Measurements from ENCODE around the gene UGGT2.
"Not testable (repeated sequence)": the region's sequence is repeated elsewhere in the genome, so short reads cannot be mapped to it uniquely, and the experiment has no call there.

UGGT2 gene

DNA sequence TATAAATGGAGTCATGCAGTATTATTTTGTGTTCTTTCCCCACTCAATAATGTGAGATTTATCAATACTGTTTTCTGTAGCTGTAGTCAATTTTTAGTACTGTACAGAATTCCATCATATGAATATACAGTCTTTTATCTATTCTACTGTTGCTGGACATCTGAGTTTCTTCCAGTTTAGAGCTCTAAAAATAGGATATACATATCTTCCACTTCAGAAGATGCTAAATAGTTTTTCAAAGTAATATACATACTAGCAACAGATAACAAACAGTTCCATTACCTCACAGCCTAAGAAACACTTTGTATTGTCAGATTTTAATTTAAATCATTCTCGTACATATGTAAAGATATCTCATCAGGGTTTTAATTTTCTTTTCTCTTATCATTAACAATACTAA lies 149.6 kb downstream of the UGGT2 start:
- no peak for DNase-seq (ENCODE audit: low read depth in 2 of 2)

DNA sequence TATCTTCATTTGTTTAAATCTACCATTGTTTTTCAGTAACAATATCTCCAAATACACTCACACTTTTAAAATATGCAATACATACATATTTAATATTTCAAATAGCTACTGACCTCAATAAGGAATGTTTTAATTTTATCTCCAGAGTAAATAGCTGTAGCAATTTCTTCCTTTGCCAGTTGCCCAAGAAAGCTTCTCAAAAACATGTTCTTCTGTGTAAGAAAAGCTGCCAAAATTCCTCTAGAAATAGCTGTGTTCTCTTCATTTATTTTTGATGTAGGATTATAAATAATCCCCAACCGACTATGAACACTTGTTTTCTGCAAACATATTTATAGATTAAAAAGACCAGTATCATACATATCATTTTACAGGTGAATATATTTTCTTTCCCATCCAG lies 150.5 kb downstream of the UGGT2 start:
- DNase-seq (ENCODE audit: low read depth in 2 of 2), result no peak

DNA sequence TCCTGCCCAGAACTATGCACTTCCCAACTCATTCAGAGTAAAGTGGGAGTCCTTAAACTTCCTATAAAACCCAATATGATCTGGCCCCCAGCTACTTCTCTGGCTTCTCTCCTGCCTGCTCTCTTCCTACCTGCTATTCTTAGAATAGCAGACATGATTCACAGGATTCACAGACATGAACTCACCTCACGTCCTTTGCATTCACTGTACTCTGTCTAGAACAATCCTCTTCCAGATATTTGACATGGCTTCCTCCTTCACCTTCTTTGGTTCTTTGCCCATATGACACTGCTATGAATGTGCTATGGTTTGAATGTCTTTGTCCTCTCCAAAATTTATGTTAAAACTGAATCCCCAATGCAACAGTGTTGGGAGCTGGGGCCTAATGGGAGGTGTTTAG lies 154.9 kb downstream of the UGGT2 start:
- no peak for DNase-seq (ENCODE audit: low read depth in 2 of 2)

DNA sequence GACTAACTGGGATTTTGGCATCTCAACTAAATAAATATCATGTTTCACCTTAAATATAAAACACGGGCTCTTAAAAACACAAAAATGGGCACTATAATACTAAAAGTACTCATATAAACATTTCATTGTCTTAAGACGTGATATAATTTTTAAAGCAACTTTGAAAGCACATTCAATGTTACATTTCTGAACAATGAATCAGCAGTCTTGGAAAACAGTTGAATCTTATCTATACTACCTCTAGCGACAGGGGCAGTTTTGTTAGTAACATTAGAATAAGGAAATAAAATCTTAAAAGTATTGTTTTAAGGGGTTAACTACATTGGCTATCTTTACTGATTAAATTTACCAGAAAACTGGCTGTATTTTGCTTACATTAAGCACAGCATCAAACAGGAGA lies 156.9 kb downstream of the UGGT2 start:
- no peak for DNase-seq (ENCODE audit: low read depth in 2 of 2)

DNA sequence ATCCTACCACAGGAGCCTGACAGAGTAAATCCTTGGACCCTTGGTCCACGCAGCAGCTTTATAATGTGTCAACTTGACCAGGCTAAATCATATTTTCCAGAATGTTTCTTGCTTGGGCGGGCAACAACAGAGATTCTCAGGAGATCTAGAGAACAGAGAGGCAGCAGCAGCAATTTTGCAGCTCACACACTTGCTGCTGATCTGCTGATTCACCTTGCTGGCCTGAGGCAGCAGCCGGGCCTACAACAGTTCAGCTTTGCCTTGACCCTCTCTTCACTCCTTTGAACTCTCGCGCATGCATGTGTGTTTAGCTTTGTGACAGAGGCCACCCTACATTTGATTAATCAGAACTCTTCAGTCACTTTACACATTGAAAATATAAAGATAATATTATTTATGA lies 159.3 kb downstream of the UGGT2 start:
- no peak for DNase-seq (ENCODE audit: low read depth in 2 of 2)

DNA sequence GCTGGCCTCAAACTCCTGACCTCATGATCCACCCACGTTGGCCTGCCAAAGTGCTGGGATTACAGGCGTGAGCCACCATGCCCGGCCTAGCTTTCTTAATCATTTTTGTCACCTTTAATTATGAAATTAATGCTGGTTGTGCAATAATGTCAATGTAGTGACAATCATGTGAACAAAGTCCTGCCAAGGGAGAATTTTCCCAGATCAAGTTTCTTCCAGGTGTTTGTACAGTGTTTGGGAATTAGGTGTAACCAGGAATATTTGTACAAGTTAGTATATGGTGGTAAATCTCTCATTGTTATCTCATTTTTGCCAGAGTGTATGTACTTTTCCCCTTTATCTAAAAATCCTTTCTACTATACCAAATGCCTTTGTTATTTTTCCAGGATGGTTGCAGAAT lies 171.1 kb downstream of the UGGT2 start:
- no peak for DNase-seq (ENCODE audit: low read depth in 2 of 2)

DNA sequence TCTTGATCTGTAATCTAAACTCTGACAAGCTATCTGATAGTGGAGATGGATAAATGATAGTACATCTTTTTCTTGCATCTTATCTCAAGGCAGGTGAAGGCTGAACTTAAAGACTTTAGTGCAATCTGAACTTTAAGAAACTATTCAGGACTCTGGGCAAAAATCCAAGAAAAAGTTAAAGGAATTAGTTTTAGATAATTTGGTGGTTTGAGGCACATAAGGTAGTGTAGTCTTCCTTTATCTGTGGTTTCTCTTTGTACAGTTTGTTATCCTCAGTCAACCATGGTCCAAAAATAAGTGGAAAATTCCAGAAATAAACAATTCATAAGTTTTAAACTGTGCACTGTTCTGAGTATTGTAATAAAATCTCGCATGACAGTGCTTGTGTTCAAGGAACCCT lies 172.9 kb downstream of the UGGT2 start:
- no peak for DNase-seq (ENCODE audit: low read depth in 2 of 2)

DNA sequence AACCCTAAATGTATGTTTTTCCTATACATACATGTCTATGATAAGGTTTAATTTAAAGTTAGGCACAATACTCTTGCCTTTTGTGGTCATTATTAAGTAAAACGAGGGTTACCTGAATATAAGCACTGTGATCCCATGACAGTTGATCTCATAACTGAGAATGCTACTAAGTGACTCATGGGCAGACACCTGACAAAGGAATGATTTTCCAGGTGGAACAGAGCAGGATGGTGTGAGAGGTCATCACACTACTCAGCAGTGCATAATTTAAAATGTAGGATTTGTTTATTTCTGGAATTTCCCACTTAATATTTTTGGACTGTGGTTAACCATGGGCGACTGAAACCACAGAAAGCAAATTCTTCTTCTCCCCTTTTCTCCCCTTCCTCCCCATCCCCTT lies 178.9 kb downstream of the UGGT2 start:
- DNase-seq (ENCODE audit: low read depth in 2 of 2), result no peak

DNA sequence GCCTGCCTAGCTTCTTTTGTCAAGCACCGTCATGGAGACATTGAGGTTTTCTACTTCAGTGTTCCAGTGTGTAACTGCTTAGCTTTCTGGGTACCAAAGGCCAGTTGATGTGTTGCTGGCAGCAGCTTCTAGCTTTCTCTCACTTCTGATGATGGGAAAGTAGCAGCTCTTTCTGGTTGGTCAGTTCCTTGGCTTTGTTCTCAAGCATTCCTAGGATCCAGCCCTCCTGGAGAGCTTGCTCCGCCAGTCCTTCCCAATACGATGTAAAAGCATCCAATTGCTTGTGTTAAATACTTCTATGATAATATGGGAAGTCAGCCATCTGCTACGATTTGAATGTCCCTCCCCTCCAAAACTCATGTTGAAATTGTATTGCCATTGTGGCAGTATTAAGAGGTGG lies 182.8 kb downstream of the UGGT2 start:
- DNase-seq (ENCODE audit: low read depth in 2 of 2), result no peak

DNA sequence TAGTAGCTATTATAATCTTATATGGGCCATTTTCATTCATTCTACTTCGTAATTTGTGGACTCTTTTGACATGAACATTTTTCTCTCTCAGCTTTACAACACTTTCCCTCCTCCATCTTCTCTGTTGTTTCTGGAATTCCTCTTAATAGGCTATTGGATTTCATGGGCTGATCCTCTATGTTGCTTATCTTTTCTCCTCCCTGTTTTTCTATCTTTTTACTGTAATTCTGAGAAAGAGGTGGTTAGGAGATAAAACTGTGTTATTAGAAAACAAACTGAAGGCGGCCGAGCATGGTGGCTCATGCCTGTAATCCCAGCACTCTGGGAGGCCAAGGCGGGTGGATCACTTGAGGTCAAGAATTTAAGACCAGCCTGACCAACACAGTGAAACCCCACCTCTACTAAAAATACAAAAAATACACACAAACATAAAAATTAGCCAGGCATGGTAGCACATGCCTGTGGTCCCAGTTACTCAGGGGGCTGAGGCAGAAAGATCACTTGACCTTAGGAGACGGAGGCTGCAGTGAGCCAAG lies 188.1 kb downstream of the UGGT2 start:
- no peak for DNase-seq (ENCODE audit: low read depth in 2 of 2)

DNA sequence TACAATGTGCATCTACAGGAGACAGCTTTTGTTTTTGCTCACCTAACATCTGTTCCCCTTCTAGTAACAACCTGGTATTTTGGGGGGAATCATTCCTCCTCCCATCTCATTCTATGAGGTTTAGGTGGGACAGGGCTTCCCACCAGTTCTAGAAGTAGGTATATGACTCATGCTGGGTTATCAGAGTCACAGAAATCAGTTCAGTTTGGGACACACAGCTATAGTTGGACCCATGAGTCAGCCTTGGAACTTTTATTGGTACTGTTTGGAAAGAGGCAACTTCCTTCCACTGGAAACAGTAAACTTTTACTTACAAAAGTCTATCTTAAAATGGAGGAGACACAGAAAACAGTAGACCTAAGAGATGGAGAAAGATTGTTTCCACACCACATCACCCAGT lies 190.8 kb downstream of the UGGT2 start:
- no peak for DNase-seq (ENCODE audit: low read depth in 2 of 2)

DNA sequence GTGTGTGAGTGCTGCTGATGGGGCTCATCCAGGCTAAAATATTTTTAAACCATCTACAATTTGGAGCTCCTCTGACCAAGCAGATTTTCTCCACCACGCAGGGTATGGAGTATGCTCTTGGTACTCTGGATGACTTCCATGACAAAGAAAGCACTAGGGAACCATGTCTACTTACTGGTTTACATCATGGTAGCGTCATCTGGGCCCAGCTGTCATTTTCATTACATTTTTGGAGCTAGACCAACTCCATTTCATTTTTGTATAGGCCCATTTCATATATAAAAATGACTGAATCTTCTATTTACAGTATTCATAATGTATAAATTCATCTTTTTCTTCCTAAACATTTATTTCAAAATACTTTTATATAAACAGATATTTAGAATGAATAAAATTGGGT lies 191.9 kb downstream of the UGGT2 start:
- no peak for DNase-seq (ENCODE audit: low read depth in 2 of 2)

DNA sequence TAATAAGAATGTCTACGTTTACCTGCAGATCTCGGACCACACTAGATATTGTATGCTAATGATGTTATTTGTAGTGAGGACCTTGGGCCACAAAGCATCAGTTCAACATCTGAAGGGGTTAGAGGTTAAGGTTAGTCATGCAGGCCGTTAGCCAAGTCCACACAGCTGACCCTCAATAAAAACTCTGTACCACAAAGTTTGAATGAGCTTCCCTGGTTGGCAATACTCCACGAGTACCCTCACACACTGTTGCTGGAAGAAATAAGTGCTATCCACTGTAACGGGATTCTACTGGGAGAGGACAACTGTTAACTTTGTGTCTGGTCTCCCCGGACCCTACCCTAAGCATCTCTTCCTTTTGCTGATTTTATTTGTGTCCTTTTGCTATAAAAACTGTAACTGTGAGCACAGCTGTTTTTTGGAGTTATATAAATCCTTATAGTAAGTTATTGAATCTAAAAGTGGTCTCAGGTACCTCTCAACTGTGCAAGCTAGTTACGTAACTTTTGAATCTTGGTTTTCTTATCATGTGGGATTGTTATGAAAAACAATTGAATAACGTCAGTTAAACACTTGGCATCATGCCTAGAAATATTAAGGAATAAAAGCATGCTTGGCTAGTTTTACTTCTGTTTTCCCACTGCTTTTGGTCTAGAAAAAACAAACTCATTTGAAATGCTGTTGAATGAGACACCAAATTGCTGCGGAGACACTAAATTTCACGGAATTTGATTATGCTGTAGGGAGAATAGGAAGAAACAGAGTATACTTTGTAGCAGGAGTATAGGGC lies 194.7 kb downstream of the UGGT2 start:
- DNase-seq (ENCODE audit: low read depth in 2 of 2), result no peak

DNA sequence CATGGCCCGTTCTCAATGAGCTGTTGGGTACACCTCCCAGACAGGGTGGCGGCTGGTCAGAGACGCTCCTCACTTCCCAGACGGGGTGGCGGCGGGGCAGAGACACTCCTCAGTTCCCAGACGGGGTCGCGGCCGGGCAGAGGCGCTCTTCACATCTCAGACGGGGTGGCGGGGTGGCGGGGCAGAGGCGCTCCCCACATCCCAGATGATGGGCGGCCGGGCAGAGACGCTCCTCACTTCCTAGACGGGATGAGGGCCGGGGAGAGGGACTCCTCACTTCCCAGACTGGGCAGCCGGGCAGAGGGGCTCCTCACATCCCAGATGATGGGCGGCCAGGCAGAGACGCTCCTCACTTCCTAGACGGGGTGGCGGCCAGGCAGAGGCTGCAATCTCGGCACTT lies 207.5 kb downstream of the UGGT2 start:
- not testable (repeated sequence) for DNase-seq (ENCODE audit: low read depth in 2 of 2)

DNA sequence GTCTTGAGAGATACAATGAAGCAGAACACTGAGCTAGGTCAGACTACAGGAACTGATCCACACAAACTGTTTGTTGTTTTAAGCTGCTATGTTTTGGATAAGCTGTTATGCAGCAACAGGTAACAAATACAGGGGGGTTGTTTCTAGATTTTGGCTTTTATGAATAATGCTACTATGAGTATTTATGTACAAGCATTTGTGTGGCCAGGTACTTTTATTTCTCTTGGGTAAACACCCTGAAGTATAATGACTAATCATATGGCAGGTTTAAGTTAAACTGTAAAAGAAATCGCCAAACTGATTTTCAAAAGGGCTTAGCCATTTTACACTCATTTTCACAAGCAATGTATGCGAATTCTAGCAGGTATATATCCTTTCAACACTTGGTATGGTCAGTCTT lies 210.3 kb downstream of the UGGT2 start:
- no peak for DNase-seq (ENCODE audit: low read depth in 2 of 2)

DNA sequence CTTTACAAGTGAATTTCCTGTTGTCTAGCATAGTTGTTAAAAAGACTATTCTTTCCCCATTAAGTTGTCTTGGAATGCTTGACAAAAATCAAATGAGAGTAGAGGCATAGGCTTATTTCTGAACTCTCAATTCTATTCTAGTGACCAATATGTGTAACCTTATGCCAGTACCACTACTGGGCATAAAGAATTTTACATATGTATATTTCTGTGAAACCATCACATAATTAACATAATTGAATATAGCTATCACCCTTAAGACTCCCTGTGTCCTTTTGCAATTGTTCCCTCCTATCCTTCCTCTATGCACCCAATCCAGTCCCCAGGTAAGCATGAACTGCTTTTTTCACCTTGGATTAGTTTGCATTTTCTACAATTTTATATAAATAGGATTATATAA lies 211.3 kb downstream of the UGGT2 start:
- no peak for DNase-seq (ENCODE audit: low read depth in 2 of 2)

DNA sequence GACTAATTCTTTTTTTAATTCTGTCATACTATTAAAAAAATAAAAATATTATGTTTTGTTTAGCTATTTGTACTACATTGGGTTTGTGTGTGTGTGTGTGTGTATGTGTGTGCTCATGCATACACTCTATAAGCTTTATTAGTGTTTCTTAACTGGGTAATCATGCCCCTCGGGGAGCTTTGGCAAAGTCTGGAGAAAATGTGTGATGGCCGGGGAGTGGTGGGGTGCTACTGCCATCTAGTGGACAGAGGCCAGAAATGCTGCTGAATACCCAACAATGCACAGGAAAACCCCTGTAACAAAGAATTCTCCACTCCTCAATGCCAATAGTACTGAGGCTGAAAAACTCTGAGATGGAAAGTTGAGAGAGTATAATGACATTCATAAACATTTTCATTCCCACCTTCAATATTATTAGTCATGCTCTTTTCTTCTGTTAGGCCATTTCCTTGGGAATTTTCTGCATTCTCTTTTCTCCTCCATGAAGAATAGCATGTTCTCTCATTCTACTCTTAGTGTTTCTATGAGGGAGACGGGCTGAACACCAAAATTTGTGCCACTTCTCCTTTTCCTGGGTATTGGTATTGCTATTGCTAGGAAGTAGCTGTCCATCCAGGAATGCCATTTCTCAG lies 219.0 kb downstream of the UGGT2 start:
- DNase-seq (ENCODE audit: low read depth in 2 of 2), result peak; percentile 20 to 37

DNA sequence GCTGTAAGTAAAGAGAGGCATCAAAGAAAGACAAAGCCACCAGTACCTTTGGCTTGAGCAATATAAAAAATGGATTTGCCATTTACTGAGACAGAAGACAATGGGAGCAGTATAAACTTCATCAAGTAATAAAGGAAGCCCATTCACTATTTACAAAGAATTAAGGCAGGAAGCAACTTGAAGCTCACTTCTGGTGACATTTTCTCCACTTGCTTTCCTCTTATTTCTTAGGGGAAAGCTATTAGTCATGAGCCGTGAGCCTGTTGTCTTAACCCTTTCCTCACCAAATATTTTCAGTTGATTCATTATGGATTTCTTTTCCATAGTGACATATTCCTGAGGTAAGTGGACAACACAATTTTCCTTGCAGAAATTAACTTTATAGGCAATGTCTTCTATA lies 219.5 kb downstream of the UGGT2 start:
- no peak for DNase-seq (ENCODE audit: low read depth in 2 of 2)

DNA sequence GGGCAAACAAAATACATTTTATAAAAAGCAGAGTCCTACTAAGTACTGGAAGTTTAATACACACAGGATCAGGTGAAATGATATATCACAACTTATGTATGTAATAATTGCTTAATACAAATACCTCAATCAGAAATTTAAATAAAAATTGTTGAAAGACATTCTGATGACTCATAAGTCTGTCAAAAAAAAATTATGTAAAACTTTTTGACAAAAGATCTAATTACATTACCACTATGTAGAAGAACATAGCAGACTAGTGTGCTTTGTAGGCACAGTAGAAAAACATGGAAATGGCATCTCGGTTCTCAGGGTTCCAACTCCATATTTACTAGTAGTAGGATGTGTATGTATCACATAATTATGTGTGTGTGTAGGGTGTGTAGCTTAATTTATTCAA lies 220.1 kb downstream of the UGGT2 start:
- DNase-seq (ENCODE audit: low read depth in 2 of 2), result no peak

DNA sequence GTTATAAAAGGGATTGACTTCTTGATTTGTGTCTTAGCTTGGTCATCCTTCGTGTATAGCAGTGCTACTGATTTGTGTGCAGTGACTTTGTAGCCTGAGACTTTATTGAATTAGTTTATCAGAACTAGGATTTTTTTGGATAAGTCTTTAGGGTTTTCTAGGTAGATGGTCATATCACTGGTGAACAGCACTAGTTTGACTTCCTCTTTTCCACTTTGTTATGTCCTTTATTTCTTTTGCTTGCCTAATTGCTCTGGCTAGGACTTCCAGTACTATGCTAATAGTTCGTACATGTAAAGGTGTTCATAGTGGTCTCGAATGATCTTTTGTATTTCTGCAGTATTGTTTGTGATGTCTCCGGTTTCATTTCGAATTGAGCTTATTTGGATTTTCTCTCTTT lies 230.9 kb downstream of the UGGT2 start:
- no peak for DNase-seq (ENCODE audit: low read depth in 2 of 2)

DNA sequence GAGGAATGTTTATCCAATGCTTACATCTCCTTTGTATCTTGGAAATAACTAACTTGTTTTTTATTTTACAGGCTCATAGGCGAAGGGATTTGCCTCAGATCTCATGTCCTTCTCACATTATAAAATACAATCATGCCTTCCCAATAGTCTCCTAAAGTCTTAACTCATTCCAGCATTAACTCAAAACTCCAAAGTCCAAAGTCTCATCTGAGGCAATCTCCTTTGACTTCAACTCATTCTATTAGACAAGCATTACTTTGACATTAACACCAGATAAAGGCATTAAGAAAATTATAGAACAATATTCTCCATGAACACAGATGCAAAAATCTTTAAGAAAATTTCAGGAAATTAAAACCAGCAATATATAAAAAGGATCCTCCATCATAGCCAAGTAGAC lies 238.7 kb downstream of the UGGT2 start:
- DNase-seq (ENCODE audit: low read depth in 2 of 2), result no peak

DNA sequence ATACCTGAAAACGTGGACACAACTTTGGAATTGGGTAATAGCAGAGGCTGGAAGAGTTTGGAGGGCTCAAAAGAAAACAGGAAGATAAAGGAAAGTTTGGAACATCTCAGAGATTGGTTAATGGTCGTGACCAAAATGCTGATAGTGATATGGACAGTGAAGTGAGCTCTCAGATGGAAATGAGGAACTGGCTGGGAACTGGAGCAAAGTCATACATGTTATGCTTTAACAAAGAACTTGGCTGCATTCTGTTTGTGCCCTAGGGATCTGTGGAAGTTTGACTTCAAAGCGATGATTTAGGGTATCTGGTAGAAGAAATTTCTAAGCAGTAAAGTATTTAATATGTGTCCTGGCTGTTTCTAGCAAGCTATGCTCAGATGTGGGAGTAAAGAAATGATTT lies 240.1 kb downstream of the UGGT2 start:
- DNase-seq (ENCODE audit: low read depth in 2 of 2), result no peak

DNA sequence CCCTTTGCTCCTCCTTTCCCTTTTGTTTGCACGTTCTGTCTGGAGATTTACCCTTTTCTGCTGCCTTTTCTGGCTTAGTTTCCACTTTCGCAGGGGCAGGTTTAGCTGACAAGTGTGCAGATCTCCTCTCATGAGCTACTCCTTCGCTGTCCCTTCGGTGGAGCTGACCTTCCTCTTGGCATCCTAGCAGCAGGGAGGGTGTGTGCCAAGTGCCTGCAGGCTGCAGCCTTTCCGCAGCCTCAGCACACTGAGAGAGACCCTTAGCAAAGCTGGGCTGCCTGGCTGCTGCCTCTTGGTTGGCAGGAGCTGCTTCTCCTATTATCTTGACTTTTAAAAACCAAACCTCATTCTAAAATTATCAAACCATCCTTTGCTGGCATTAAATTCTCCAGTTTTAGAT lies 243.8 kb downstream of the UGGT2 start:
- DNase-seq (ENCODE audit: low read depth in 2 of 2), result no peak

DNA sequence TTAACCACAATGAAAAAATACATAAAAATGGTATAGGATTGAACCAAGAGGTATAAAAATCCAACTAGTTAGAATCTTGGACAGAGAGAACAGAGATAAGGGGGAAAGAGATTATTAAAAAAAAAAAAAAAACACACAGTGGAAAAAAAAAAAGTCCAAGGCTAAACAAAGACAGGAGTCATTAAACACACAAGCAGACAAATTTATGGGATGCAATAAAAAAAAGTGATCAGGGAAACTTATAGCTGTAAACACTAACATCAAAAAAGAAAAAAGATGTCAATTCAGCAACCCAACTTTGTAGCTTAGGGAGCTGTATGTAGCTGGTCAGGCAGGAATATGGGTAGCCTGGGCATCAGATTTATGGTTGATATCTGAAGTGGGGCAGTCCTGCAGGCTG lies 247.3 kb downstream of the UGGT2 start:
- DNase-seq (ENCODE audit: low read depth in 2 of 2), result no peak
